ENCODE measurements around the gene SCUBE2.

- TF ChIP-seq, protein P1, sequence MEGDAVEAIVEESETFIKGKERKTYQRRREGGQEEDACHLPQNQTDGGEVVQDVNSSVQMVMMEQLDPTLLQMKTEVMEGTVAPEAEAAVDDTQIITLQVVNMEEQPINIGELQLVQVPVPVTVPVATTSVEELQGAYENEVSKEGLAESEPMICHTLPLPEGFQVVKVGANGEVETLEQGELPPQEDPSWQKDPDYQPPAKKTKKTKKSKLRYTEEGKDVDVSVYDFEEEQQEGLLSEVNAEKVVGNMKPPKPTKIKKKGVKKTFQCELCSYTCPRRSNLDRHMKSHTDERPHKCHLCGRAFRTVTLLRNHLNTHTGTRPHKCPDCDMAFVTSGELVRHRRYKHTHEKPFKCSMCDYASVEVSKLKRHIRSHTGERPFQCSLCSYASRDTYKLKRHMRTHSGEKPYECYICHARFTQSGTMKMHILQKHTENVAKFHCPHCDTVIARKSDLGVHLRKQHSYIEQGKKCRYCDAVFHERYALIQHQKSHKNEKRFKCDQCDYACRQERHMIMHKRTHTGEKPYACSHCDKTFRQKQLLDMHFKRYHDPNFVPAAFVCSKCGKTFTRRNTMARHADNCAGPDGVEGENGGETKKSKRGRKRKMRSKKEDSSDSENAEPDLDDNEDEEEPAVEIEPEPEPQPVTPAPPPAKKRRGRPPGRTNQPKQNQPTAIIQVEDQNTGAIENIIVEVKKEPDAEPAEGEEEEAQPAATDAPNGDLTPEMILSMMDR (IDR thresholded peaks at IDR 0.05): no peak
- no peak for TF ChIP-seq ZNF232 (CRISPR knock-in tag; IDR thresholded peaks at IDR 0.05)
- TF ChIP-seq, protein P2, sequence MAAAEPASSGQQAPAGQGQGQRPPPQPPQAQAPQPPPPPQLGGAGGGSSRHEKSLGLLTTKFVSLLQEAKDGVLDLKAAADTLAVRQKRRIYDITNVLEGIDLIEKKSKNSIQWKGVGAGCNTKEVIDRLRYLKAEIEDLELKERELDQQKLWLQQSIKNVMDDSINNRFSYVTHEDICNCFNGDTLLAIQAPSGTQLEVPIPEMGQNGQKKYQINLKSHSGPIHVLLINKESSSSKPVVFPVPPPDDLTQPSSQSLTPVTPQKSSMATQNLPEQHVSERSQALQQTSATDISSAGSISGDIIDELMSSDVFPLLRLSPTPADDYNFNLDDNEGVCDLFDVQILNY (CRISPR knock-in tag; IDR thresholded peaks at IDR 0.05): no peak
- TF ChIP-seq HMGXB4 (CRISPR knock-in tag; IDR thresholded peaks at IDR 0.05): no peak
- no peak for TF ChIP-seq ATF3 (CRISPR knock-in tag; conservative IDR thresholded peaks at IDR 0.05)
- no peak for TF ChIP-seq TP53 (CRISPR knock-in tag; IDR thresholded peaks at IDR 0.05)
- TF ChIP-seq, protein P3, sequence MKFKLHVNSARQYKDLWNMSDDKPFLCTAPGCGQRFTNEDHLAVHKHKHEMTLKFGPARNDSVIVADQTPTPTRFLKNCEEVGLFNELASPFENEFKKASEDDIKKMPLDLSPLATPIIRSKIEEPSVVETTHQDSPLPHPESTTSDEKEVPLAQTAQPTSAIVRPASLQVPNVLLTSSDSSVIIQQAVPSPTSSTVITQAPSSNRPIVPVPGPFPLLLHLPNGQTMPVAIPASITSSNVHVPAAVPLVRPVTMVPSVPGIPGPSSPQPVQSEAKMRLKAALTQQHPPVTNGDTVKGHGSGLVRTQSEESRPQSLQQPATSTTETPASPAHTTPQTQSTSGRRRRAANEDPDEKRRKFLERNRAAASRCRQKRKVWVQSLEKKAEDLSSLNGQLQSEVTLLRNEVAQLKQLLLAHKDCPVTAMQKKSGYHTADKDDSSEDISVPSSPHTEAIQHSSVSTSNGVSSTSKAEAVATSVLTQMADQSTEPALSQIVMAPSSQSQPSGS (CRISPR knock-in tag; IDR thresholded peaks at IDR 0.05; ENCODE audit: borderline replicate concordance, low read depth): no peak
- TF ChIP-seq, protein P4, sequence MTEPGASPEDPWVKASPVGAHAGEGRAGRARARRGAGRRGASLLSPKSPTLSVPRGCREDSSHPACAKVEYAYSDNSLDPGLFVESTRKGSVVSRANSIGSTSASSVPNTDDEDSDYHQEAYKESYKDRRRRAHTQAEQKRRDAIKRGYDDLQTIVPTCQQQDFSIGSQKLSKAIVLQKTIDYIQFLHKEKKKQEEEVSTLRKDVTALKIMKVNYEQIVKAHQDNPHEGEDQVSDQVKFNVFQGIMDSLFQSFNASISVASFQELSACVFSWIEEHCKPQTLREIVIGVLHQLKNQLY (CRISPR knock-in tag; IDR thresholded peaks at IDR 0.05): no peak
- TF ChIP-seq GABPB1 (CRISPR knock-in tag; IDR thresholded peaks at IDR 0.05): no peak
- TF ChIP-seq, protein P5, sequence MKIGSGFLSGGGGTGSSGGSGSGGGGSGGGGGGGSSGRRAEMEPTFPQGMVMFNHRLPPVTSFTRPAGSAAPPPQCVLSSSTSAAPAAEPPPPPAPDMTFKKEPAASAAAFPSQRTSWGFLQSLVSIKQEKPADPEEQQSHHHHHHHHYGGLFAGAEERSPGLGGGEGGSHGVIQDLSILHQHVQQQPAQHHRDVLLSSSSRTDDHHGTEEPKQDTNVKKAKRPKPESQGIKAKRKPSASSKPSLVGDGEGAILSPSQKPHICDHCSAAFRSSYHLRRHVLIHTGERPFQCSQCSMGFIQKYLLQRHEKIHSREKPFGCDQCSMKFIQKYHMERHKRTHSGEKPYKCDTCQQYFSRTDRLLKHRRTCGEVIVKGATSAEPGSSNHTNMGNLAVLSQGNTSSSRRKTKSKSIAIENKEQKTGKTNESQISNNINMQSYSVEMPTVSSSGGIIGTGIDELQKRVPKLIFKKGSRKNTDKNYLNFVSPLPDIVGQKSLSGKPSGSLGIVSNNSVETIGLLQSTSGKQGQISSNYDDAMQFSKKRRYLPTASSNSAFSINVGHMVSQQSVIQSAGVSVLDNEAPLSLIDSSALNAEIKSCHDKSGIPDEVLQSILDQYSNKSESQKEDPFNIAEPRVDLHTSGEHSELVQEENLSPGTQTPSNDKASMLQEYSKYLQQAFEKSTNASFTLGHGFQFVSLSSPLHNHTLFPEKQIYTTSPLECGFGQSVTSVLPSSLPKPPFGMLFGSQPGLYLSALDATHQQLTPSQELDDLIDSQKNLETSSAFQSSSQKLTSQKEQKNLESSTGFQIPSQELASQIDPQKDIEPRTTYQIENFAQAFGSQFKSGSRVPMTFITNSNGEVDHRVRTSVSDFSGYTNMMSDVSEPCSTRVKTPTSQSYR (CRISPR knock-in tag; IDR thresholded peaks at IDR 0.05): no peak
- TF ChIP-seq JAZF1 (CRISPR knock-in tag; IDR thresholded peaks at IDR 0.05): no peak
- TF ChIP-seq USF1 (CRISPR knock-in tag; IDR thresholded peaks at IDR 0.05): no peak
Observed at GRCh38 chr11:9008011-9008550, 83.3 kb downstream of the SCUBE2 start.

Measured in WTC11 (cell line).